ENCODE measurements around the gene F13A1.

DNA sequence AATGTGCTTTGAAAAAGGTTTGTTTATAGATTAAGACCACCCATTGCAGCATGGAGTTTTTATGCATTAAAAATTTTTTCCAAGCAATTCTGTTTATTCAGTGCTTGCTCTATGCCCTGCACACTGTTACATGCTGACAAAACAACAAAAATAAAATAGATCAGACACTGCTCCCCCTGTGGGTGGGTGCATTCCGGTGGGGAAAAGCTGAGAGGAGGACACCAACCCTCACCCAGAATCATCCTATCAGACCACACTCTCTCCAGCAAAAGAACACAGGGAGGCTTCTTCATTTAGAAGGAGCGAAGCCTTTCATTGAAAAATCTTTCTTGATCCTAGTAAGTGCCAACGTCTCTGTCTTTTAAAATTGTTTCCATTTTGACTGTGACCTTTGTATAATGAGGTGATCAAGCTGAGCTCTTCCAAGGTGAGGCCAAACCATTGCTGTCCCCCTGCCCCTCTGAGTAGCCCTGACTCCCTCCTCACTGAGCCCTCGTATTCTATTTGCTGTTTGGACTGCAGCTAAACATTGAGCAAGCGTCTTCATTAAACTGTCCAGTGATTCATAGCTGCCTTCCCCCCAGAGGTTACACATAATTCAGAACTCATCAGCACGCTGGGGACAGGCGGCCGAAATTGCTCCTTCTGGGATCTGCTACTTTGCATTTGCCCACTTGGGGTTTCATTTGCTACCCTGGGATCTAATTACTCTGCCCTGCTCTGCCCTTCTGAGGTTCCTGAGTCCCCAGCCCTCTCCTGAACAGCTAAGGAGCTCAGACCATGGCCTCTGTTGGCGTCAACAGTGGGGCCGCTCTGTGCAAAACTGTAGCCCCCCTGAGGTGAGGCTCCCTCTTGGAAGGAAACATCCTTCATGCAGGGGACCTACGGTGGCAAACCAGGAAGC lies 102.4 kb downstream of the F13A1 start:
- TF ChIP-seq, protein P1, sequence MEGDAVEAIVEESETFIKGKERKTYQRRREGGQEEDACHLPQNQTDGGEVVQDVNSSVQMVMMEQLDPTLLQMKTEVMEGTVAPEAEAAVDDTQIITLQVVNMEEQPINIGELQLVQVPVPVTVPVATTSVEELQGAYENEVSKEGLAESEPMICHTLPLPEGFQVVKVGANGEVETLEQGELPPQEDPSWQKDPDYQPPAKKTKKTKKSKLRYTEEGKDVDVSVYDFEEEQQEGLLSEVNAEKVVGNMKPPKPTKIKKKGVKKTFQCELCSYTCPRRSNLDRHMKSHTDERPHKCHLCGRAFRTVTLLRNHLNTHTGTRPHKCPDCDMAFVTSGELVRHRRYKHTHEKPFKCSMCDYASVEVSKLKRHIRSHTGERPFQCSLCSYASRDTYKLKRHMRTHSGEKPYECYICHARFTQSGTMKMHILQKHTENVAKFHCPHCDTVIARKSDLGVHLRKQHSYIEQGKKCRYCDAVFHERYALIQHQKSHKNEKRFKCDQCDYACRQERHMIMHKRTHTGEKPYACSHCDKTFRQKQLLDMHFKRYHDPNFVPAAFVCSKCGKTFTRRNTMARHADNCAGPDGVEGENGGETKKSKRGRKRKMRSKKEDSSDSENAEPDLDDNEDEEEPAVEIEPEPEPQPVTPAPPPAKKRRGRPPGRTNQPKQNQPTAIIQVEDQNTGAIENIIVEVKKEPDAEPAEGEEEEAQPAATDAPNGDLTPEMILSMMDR (IDR thresholded peaks at IDR 0.05), result no peak
- no peak for TF ChIP-seq POLR2A (IDR thresholded peaks at IDR 0.05)
